GM23338 (cell line): ENCODE results near the gene GADL1. TPM values are rescaled to one million over a fixed set of nuclear protein-coding genes. Genes with fewer than 3 reads are reported as not detected.

Experiments used
- ATAC-seq: fragments of 200-7000 bp; cut with Tn5 transposase; 3 replicates; pipeline ENCODE4 v1.9.1; 2020
- DNase-seq: peaks from one replicate; pipeline ENCODE4 v3.0.0-alpha.2; 2015; ENCODE audit warnings: low spot score
- H2AFZ ChIP-seq: fragments of 200-600 bp; sonication (generic); 2 replicates; pipeline ENCODE4 v1.8.0; 2016; ENCODE audit warnings: antibody characterized with exemption, mild to moderate bottlenecking, moderate library complexity
- H3F3A ChIP-seq: fragments of 200-600 bp; sonication (generic); replicated peaks from 2 replicates; pipeline ENCODE4 v1.8.0; 2017; ENCODE audit warnings: antibody characterized with exemption, mixed run types, low read depth
- H3K27ac ChIP-seq: fragments of 200-600 bp; sonication (generic); 2 replicates; pipeline ENCODE4 v1.6.1; 2016; ENCODE audit warnings: low read depth
- H3K27me3 ChIP-seq: fragments of 200-600 bp; sonication (generic); 2 replicates; pipeline ENCODE4 v1.8.0; 2016; ENCODE audit warnings: mild to moderate bottlenecking, mixed run types, moderate library complexity; ENCODE audit not compliant: insufficient read depth
- H3K36me3 ChIP-seq: fragments of 200-600 bp; sonication (generic); 2 replicates; pipeline ENCODE4 v1.8.0; 2016; ENCODE audit warnings: mild to moderate bottlenecking; ENCODE audit not compliant: insufficient read depth
- H3K4me1 ChIP-seq: fragments of 200-600 bp; sonication (generic); 2 replicates; pipeline ENCODE4 v1.8.0; 2016; ENCODE audit warnings: mild to moderate bottlenecking, moderate library complexity; ENCODE audit not compliant: insufficient read depth
- H3K4me2 ChIP-seq: fragments of 200-600 bp; sonication (generic); 2 replicates; pipeline ENCODE4 v1.7.1; 2017; ENCODE audit warnings: mixed run types
- H3K4me3 ChIP-seq: fragments of 200-600 bp; sonication (generic); 2 replicates; pipeline ENCODE4 v1.6.1; 2016; ENCODE audit warnings: mixed run types
- H3K79me2 ChIP-seq: fragments of 200-600 bp; sonication (generic); replicated peaks from 2 replicates; pipeline ENCODE4 v1.8.0; 2017; ENCODE audit warnings: mild to moderate bottlenecking; ENCODE audit not compliant: insufficient read depth
- H3K9me2 ChIP-seq: fragments of 200-600 bp; sonication (generic); 2 replicates; pipeline ENCODE4 v1.8.0; 2017; ENCODE audit not compliant: insufficient read depth
- H4K20me1 ChIP-seq: fragments of 200-600 bp; sonication (generic); replicated peaks from 2 replicates; pipeline ENCODE4 v1.8.0; 2017; ENCODE audit warnings: mild to moderate bottlenecking; ENCODE audit not compliant: insufficient read depth
- H3K27ac Mint-ChIP-seq: 2 replicates; pipeline ENCODE4 v1.8.0; 2020; ENCODE audit warnings: inconsistent platforms, mild to moderate bottlenecking, moderate library complexity, mixed read lengths
- H3K27me3 Mint-ChIP-seq: 3 replicates; pipeline ENCODE4 v1.8.0; 2022; ENCODE audit warnings: low read depth, mild to moderate bottlenecking, moderate library complexity, mixed read lengths, inconsistent platforms; ENCODE audit not compliant: insufficient read depth, poor library complexity
- H3K36me3 Mint-ChIP-seq: 3 replicates; pipeline ENCODE4 v1.8.0; 2021; ENCODE audit warnings: low read depth, mild to moderate bottlenecking, inconsistent platforms, moderate library complexity, mixed read lengths
- H3K4me1 Mint-ChIP-seq: 3 replicates; pipeline ENCODE4 v1.8.0; 2020; ENCODE audit warnings: mild to moderate bottlenecking, inconsistent platforms, mixed read lengths
- H3K4me3 Mint-ChIP-seq: 3 replicates; pipeline ENCODE4 v1.8.0; 2021; ENCODE audit warnings: moderate library complexity, mild to moderate bottlenecking, inconsistent platforms, mixed read lengths
- H3K9me3 Mint-ChIP-seq: 3 replicates; pipeline ENCODE4 v1.8.0; 2020; ENCODE audit warnings: moderate library complexity, mild to moderate bottlenecking, inconsistent platforms, mixed read lengths
- CTCF ChIP-seq, 2 experiments: fragments of 200-600 bp in 1 of 2; sonication (generic) in 1 of 2; conservative IDR thresholded peaks; 2 replicates each; pipeline versions ENCODE4 v1.5.1 to v1.6.1; 2016 to 2017; ENCODE audit warnings: antibody characterized with exemption in 2 of 2, low read depth in 2 of 2, mild to moderate bottlenecking in 2 of 2, moderate library complexity in 1 of 2
- JUNB ChIP-seq: IDR thresholded peaks from one replicate; pipeline ENCODE4 v1.6.1; 2016; ENCODE audit warnings: antibody characterized with exemption; ENCODE audit not compliant: unreplicated experiment
- ZNF462 ChIP-seq: fragments of 250-450 bp; sonication (Bioruptor Pico); IDR thresholded peaks from 2 replicates; pipeline ENCODE4 v1.5.0; 2020; ENCODE audit warnings: mild to moderate bottlenecking, moderate library complexity
- polyA plus RNA-seq: library from polyadenylated mRNA; unstranded; fragments of >200 nt; fragmentation: Nextera tagmentation; extraction: Ambion mirVana; gene quantifications from 2 replicates; pipeline ENCODE4 v1.2.1, GENCODE V29; 2016
- total RNA-seq: library from RNA; depleted of rRNA; stranded (reverse); fragments of >200 nt; shearing (Covaris generic); gene quantifications from 2 replicates; pipeline ENCODE4 v1.2.3, GENCODE V29; 2014

Gene GADL1
- total and polyA plus RNA-seq, 2 experiments from 2014 or later, result 0.35 to 0.50 TPM

GRCh38 chr3:30778933-30779332 is 115.5 kb downstream of the GADL1 start (continued):
- no peak for TF ChIP-seq CTCF (conservative IDR thresholded peaks at IDR 0.05; ENCODE audit: low read depth in 2 of 2)
- no peak for TF ChIP-seq JUNB

GRCh38 chr3:30777426-30778113 is 116.9 kb downstream of the GADL1 start:
- ATAC-seq (no peak), DNase-seq (no peak)
- Histone ChIP-seq H3K4me3 (no peak overlapping the region), H3K9me2 (no peaks in the 10 kb centered on the region), H3K79me2 (no peaks in the 10 kb centered on the region), H3K27me3 (no peaks in the 10 kb centered on the region), H4K20me1 (no peaks in the 10 kb centered on the region), H3K4me2 (no peak overlapping the region), H3K36me3 (no peaks in the 10 kb centered on the region), H3F3A (no peaks in the 10 kb centered on the region), H2AFZ (no peak overlapping the region), H3K4me1 (no peaks in the 10 kb centered on the region), H3K27ac (no peak overlapping the region)
- H3K27me3 Mint-ChIP-seq, result peaks cover 2% of the 10 kb centered on the region
- no peaks in the 10 kb centered on the region for H3K9me3 Mint-ChIP-seq
- no peaks in the 10 kb centered on the region for H3K36me3 Mint-ChIP-seq
- H3K27ac Mint-ChIP-seq, result no peak overlapping the region
- peaks cover 3% of the 10 kb centered on the region; the same call in 2 of the 3 replicates for H3K4me1 Mint-ChIP-seq
- no peak overlapping the region for H3K4me3 Mint-ChIP-seq
- no peak for TF ChIP-seq ZNF462
